Stimulated activated CD4-positive, alpha-beta T cell treated with anti-CD3 and anti-CD28 coated beads, Interleukin-4, amount 100 ng/mL, for 1 hour (primary cell): ENCODE data around the gene KIAA1217.
"Not testable (repeated sequence)": the region's sequence is repeated elsewhere in the genome, so short reads cannot be mapped to it uniquely, and the experiment has no call there.

Source experiments
- DNase-seq: peaks from one replicate; pipeline ENCODE4 v3.0.0-alpha.2; 2020

The KIAA1217 gene

GRCh38 chr10:24477915-24478314 is 269.0 kb downstream of the KIAA1217 start:
- no peak for DNase-seq

DNA sequence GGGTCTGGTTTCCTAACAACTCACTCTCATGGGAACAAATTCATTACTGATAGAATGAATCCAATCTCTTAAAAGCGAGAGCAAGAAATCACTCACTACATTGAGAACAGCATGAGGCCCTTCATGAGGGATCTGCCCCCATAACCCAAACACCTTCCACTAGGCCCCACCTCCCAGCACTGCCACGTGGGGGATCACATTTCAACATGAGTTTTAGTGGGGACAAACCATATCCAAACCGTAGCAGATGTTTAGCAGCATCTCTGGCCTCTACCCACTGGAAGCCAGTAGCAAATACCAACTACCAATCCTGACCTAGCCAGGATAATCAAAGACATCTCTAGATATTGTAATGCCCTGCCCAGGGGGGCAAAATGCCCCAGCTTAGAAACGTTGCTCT is 270.9 kb downstream of the KIAA1217 start:
- DNase-seq, result no peak

- DNase-seq, result no peak
Observed at GRCh38 chr10:24480447-24480846, 271.5 kb downstream of the KIAA1217 start.

DNA sequence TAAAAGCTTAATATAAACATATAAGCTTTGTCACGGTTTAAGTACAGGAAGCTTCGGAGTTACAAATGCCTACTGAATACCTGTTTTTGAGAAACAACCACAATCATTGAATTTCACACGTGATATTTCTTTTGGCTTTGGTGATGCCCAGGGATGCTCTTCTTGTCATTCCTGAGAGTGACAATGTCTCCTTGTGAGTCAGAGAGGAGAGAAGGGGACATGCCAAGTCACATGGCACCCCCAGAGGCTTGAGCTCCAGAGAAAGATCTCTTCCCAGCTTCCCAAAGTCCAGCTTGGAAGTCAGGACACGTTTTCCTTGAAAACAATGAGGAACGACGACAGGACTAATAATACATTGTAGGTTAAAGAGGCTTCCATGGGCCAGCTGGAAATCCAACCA is 272.3 kb downstream of the KIAA1217 start:
- DNase-seq, result no peak

DNA sequence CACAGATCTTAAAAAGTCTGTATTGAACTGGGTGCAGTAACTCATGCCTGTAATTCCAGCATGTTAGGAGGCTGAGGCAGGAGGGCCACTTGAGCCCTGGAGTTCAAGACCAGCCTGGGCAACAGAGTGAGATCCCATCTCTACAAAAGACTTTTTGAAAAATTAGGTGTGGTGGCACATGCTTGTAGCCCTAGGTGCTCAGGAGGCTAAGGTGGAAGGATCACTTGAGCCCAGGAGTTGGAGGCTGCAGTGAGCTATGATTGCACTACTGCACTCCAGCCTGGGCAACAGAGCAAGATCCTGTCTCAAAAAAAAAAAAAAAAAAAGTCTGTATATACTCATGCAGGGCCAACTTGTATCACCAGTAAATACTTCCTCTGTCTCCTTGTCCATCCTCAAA is 273.8 kb downstream of the KIAA1217 start:
- DNase-seq, result not testable (repeated sequence)

DNA sequence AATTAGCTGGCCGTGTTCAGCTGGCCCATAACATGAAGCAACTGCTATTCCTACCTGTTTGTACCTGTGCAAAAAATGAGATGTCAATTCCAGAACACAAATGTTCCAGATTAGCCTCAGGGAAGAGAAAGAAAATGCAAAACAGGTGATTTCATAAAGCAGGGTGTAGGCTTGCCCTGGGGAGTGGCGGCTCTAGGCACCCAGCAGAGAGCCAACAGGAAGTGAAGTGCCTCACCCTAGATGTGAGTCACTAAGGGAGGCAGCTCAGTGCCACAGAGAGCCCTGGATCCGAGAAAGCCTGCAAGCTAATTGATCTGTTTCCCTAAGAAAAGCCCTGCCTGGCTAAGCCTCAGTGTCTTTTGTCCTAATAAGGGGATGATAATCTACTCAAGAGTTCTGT is 274.8 kb downstream of the KIAA1217 start:
- no peak for DNase-seq

GRCh38 chr10:24484771-24485170 is 275.8 kb downstream of the KIAA1217 start:
- DNase-seq, result no peak

- no peak for DNase-seq
Observed at GRCh38 chr10:24485304-24485703, 276.4 kb downstream of the KIAA1217 start.

- DNase-seq, result no peak
Observed at GRCh38 chr10:24488631-24489030, 279.7 kb downstream of the KIAA1217 start.

GRCh38 chr10:24493165-24493564 is 284.2 kb downstream of the KIAA1217 start:
- DNase-seq, result no peak

GRCh38 chr10:24494236-24494635 is 285.3 kb downstream of the KIAA1217 start:
- DNase-seq, result no peak

DNA sequence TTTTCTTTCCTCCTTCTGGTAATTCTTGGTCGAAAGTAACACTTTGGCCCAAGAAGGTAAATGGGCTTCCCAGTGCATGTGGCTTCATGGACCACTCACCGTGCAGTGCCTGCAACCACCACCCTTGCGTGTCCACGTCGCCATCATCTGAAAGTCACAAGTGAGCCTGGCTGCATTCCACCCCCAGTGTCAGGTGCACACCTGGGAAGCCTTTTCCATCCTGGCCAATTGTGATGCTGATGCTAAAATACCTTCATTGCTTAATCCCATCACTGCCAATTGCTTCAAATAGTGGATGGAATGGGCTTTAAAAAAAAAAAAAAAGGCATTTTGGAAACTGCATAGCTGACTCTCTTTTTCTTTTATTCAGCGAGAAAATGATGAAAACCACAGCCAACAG is 285.8 kb downstream of the KIAA1217 start:
- DNase-seq, result no peak

GRCh38 chr10:24495666-24496460 is 286.9 kb downstream of the KIAA1217 start:
- no peak for DNase-seq

DNA sequence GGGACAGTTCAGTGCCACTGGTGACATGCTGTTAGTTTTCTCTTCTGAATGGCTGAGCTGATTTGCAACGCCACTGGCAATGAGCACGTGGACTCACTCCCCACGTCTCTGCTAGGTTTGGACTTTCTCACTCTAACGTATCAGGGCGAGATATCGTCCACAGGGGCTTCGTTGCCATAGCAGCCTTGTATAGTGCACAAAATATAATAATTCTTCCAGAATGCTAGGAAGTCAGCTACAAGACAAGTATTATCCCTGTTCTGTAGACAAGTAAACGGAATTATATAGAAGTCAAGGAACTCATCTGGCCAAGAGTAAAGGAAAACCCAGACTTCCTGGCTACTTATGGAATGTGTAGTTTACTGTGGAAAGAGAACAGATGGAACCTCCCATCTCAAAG is 288.0 kb downstream of the KIAA1217 start:
- no peak for DNase-seq

DNA sequence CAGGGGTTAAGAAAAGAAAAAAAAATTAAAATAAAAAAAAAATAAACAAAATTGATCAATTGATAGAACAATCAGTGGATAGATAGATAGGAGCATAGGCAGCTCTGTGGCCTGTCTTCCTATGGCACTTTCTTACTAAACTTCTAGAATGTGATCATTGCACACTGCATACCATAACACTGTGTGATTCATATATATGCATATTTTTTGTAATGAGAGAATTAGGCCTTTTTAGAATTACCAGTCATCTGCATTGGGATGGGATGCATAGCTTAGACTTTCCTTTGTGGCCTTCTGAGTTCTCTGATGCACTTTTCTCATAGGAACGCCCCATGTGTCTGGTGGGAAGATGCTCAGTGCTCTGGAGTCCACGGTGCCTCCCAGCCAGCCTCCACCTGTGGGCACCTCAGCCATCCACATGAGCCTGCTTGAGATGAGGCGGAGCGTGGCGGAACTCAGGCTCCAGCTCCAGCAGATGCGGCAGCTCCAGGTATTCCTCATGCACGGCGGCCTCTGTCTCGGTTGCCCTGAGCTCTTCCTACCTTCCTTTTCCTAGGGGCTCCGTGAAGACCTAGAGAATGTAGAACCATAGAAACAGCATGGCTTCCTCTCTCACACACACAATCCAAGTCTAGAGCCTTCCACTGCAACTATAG is 292.2 kb downstream of the KIAA1217 start:
- no peak for DNase-seq

GRCh38 chr10:24502006-24502405 is 293.1 kb downstream of the KIAA1217 start:
- DNase-seq, result no peak

DNA sequence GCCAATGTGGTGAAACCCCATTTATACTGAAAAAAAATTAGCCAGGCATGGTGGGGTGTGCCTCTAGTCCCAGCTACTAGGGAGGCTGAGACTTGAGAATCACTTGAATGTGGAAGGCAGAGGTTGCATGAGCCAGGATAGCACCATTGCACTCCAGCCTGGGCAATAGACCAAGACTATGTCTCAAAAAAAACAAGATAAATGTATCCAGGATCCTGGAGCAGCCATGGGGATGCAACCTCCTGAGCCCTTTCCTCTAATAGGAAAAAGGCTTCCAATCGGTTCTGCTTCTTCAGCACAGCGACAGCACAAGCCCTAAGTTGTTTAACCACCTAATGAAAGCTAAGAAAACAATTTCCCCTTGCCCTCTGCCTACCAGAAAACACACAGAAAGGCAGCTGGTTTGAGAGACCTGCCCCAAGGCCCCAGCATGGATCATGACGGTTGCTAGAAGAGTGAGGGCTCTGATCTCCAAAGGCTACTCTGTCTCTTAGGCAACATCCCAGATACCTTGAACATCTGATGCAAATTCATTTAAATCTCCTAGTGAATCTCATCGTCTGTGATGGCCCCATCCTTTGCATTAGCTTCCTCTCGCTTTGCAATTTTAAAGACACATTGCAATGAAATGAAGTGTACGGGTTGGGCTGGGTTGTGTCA is 294.0 kb downstream of the KIAA1217 start:
- DNase-seq, result no peak

GRCh38 chr10:24503461-24504320 is 294.8 kb downstream of the KIAA1217 start:
- DNase-seq, result peak; percentile 20

DNA sequence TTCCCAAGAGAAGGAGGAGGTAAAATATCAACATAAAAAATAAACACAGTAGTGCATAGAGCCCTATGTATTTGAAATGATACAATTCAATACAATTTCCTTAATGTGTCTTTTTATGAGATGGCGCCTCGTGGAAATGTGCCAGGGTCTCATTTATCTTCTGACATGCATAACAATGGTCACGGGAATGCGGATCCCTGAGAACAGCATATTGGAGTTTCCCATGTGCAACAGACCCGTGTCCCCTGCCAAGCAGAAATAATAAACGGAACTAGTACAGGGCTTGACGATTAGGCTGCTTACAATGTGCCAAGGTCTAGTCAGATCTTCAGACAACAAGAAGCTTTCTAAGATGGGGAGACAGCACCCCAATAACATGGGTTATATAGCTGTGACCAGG is 296.8 kb downstream of the KIAA1217 start:
- DNase-seq, result no peak

DNA sequence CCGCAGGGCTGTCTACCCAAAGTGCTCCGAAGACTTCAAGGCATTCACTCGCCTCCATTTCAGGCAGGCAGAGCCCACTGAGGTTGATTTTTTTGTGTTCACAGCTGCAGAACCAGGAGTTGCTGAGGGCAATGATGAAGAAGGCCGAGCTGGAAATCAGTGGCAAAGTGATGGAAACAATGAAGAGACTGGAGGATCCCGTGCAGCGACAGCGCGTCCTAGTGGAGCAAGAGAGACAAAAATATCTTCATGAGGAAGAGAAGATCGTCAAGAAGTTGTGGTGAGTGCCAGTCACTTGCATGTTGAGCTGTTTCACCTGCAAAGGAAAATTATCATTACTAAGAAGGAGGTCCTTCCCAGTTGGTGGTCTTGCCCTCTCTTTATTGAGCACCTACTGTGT is 304.2 kb downstream of the KIAA1217 start:
- DNase-seq, result no peak

GRCh38 chr10:24515481-24515880 is 306.5 kb downstream of the KIAA1217 start:
- no peak for DNase-seq

DNA sequence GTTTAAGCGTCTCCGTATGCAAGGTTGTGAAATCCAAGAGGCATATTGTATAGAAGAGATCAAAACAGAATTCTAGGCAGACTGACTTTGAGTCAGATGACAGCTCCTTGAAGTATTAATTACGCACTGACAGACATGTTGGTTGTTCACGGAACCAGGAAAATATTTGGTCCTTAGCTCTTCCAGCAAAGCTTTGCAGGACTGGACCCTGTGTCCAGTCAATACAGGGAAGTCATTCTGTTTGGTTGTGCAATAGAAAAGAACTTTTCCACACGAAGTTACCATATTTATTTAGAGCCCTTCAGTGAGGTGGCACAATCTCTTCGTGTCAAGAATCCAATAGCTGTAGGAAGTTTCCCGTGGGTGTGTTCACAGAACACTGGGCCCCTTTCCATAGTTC is 309.5 kb downstream of the KIAA1217 start:
- DNase-seq, result no peak

GRCh38 chr10:24518981-24519597 is 310.2 kb downstream of the KIAA1217 start:
- no peak for DNase-seq
